Right lobe of liver (tissue), 6 donors: Measurements from ENCODE around the gene RBBP7. TPM values are rescaled to one million over a fixed set of nuclear protein-coding genes. Genes with fewer than 3 reads are reported as not detected.

Experiments used
- ATAC-seq, 4 donors: fragments of 200-7000 bp; cut with Tn5 transposase; one replicate each; pipeline ENCODE4 v1.9.1; 2020; ENCODE audit warnings: mild to moderate bottlenecking in 4 of 4, moderate library complexity in 4 of 4
- DNase-seq, 3 donors: peaks; one replicate each; pipeline ENCODE4 v3.0.0-alpha.2; 2020
- H3K27ac ChIP-seq, 3 donors: fragments of 200-600 bp; one replicate each; pipeline ENCODE4 v1.8.0; 2022
- H3K27me3 ChIP-seq, 2 donors: fragments of 200-600 bp; one replicate each; pipeline ENCODE4 v1.8.0; 2022
- H3K36me3 ChIP-seq, 4 donors: fragments of 200-600 bp; sonication (generic) in 1 of 4; one replicate each; pipeline versions ENCODE4 v1.5.1 to v1.8.0; 2017 to 2022; ENCODE audit warnings: control low read depth in 1 of 4
- H3K4me1 ChIP-seq, 4 donors: fragments of 200-600 bp; sonication (generic) in 1 of 4; one replicate each; pipeline versions ENCODE4 v1.5.1 to v1.8.0; 2017 to 2022; ENCODE audit warnings: control low read depth in 1 of 4
- H3K4me3 ChIP-seq, 3 donors: fragments of 200-600 bp; one replicate each; pipeline ENCODE4 v1.8.0; 2022
- H3K9me3 ChIP-seq, 4 donors: fragments of 200-600 bp; sonication (generic) in 1 of 4; one replicate each; pipeline versions ENCODE4 v1.5.1 to v1.8.0; 2017 to 2022; ENCODE audit warnings: control low read depth in 1 of 4
- POLR2A ChIP-seq: fragments of 450-650 bp; IDR thresholded peaks from one replicate; pipeline ENCODE4 v1.6.1; 2017; ENCODE audit warnings: antibody characterized with exemption, mild to moderate bottlenecking
- WGBS: methylation state at CpG from one replicate; pipeline ENCODE4 v1.1.6; 2018; ENCODE audit warnings: low coverage, low lambda C conversion rate; ENCODE audit not compliant: insufficient coverage; ENCODE audit errors: missing lambda C conversion rate; 5-methylcytosine and 5-hydroxymethylcytosine counted together
- intact Hi-C, 2 donors: fragments of 100-400 bp; cut with DNase I; formaldehyde crosslinking; loops; one replicate each; pipeline versions ENCODE4 v1.11.2 to v1.14.1; 2022
- total RNA-seq, 6 experiments: library from RNA; depleted of rRNA in 2 of 6; stranded (reverse); fragments of >200 nt in 2 of 6; fragmentation: NEBNext Ultra II Directional in 3 of 6; extraction: Animal tissue kit (Norgen Biotek cat#: 25700) in 3 of 6; gene quantifications; one replicate each; pipeline versions ENCODE4 v1.1.0 to v1.2.4, GENCODE V29; 2016 to 2023
- TF ChIP-seq, protein P1 (sequence below), 4 donors: fragments of 200-600 bp in 3 of 4; fragments of 450-650 bp in 1 of 4; IDR thresholded peaks; one replicate each; pipeline versions ENCODE4 v1.5.1 to v1.8.0; 2016 to 2022; ENCODE audit warnings: antibody characterized with exemption in 4 of 4, mild to moderate bottlenecking in 2 of 4
- donor health status: DM: no; HTN: yes; CAD: no.
- donor health status: DM: no; HTN: no; CAD: no.
- donor health status: DM: no; HTN: no; CAD: no.
- donor health status: DM: no; HTN: yes; CAD: no.
- donor health status: DM: no; HTN: yes; CAD: no.

The RBBP7 gene
- total RNA-seq, 6 experiments from 2014 or later, result 31.4 to 38.6 (median 33.4) TPM

GRCh38 chrX:16882169-16882568, 12.0 kb upstream of the RBBP7 start:
- intact Hi-C loops, result no loop called here
- Histone ChIP-seq H3K4me1 (no peaks in the 10 kb centered on the region), H3K36me3 (no peaks in the 10 kb centered on the region), H3K4me3 (peak overlapping the region; percentile 26 to 53 (median 36)), H3K9me3 (no peaks in the 10 kb centered on the region), H3K27me3 (no peaks in the 10 kb centered on the region), H3K27ac (peak overlapping the region in 1 of 3 donors; percentile 39)
- no peak for TF ChIP-seq POLR2A
- TF ChIP-seq, protein P1, sequence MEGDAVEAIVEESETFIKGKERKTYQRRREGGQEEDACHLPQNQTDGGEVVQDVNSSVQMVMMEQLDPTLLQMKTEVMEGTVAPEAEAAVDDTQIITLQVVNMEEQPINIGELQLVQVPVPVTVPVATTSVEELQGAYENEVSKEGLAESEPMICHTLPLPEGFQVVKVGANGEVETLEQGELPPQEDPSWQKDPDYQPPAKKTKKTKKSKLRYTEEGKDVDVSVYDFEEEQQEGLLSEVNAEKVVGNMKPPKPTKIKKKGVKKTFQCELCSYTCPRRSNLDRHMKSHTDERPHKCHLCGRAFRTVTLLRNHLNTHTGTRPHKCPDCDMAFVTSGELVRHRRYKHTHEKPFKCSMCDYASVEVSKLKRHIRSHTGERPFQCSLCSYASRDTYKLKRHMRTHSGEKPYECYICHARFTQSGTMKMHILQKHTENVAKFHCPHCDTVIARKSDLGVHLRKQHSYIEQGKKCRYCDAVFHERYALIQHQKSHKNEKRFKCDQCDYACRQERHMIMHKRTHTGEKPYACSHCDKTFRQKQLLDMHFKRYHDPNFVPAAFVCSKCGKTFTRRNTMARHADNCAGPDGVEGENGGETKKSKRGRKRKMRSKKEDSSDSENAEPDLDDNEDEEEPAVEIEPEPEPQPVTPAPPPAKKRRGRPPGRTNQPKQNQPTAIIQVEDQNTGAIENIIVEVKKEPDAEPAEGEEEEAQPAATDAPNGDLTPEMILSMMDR (IDR thresholded peaks at IDR 0.05), result no peak
- DNase-seq (peak; percentile 51 to 63 (median 60)), ATAC-seq (peak; percentile 72 to 79 (median 76))
- 23% methylated on average over 6 of the region's 7 CpGs for WGBS

GRCh38 chrX:16876696-16877095, 6.5 kb upstream of the RBBP7 start:
- WGBS, result 19% methylated on average over 1 of the region's 1 CpG

DNA sequence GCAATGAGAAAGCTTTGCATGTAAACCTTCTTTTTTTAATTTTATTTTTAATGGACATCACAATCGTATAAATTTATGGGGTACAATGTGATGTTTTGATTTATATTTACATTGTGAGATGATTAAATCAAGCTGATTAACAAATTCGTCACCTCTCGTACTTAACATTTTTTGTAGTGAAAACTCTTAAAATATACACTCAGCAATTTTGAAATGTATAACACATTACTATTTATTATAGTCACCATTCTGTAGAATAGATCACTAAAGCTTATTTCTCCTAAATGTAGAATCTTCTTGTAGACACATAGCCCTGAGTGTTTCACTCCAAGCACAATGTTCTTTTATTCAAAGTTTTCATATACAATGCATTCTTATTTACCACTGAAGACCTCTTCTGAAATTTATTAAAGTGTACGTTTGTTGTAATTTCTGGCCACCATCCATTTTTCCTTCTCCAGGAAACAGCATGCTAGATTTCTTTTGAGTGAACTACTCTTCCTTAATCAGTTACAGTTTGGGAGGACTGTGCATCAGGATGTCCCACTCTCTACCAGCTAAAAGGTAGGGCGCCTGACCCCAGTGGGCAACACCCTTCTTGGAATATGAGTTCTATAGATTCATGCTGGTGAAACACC, 4.4 kb upstream of the RBBP7 start:
- ATAC-seq (no peak), DNase-seq (no peak)
- Histone ChIP-seq H3K4me1 (no peaks in the 10 kb centered on the region), H3K36me3 (no peaks in the 10 kb centered on the region), H3K27me3 (peaks cover 0 to 6% of the 10 kb centered on the region in 2 donors), H3K27ac (no peak overlapping the region), H3K4me3 (no peak overlapping the region), H3K9me3 (no peaks in the 10 kb centered on the region)
- intact Hi-C loops, result no loop called here
- TF ChIP-seq, protein P1 (IDR thresholded peaks at IDR 0.05), result no peak
- TF ChIP-seq POLR2A, result no peak
- WGBS, result 55% methylated on average over 5 of the region's 5 CpGs

More at GRCh38 chrX:16876696-16877095, 6.5 kb upstream of the RBBP7 start:
- Histone ChIP-seq H3K4me1 (no peaks in the 10 kb centered on the region), H3K36me3 (no peaks in the 10 kb centered on the region), H3K27me3 (peaks cover 0 to 6% of the 10 kb centered on the region in 2 donors), H3K9me3 (no peaks in the 10 kb centered on the region), H3K27ac (no peak overlapping the region), H3K4me3 (no peak overlapping the region)
- intact Hi-C loops, result no loop called here
- TF ChIP-seq POLR2A, result no peak
- TF ChIP-seq, protein P1 (IDR thresholded peaks at IDR 0.05), result no peak
- ATAC-seq, result no peak
- DNase-seq, result no peak

- Histone ChIP-seq H3K4me1 (peaks cover 0 to 11% (median 0%) of the 10 kb centered on the region in 4 donors), H3K27ac (no peak overlapping the region), H3K27me3 (peaks cover 0 to 6% of the 10 kb centered on the region in 2 donors), H3K4me3 (no peak overlapping the region), H3K36me3 (no peaks in the 10 kb centered on the region), H3K9me3 (no peaks in the 10 kb centered on the region)
- 58% methylated on average over 7 of the region's 8 CpGs for WGBS
- ATAC-seq, result no peak
- DNase-seq, result no peak
- TF ChIP-seq, protein P1 (IDR thresholded peaks at IDR 0.05), result no peak
- TF ChIP-seq POLR2A, result no peak
- intact Hi-C loops, result no loop called here
These were observed 2.9 kb upstream of the RBBP7 start for GRCh38 chrX:16873106-16873505.
